Breast epithelium (tissue), 4 donors: ENCODE measurements around the gene CRTAP. TPM values are rescaled to one million over a fixed set of nuclear protein-coding genes. Genes with fewer than 3 reads are reported as not detected.

Experiments
- DNase-seq, 2 donors: peaks; one replicate each; pipeline ENCODE4 v3.0.0-alpha.2; 2019; ENCODE audit warnings: low spot score in 2 of 2
- H3K27ac ChIP-seq, 2 donors: fragments of 200-600 bp; sonication (generic) in 1 of 2; one replicate each; pipeline ENCODE4 v1.5.1; 2016 to 2019; ENCODE audit warnings: mild to moderate bottlenecking in 1 of 2
- H3K27me3 ChIP-seq, 2 donors: fragments of 200-600 bp; sonication (generic) in 1 of 2; one replicate each; pipeline versions ENCODE4 v1.5.1 to v1.6.0; 2017 to 2019; ENCODE audit warnings: control low read depth in 1 of 2, mild to moderate bottlenecking in 1 of 2
- H3K36me3 ChIP-seq: fragments of 200-600 bp; one replicate; pipeline ENCODE4 v1.5.1; 2019
- H3K4me1 ChIP-seq, 2 donors: fragments of 200-600 bp; sonication (generic); one replicate each; pipeline ENCODE4 v1.5.1; 2016 to 2019; ENCODE audit warnings: control low read depth in 1 of 2
- H3K4me3 ChIP-seq, 3 donors: fragments of 200-600 bp; sonication (generic); 1 replicate in 2 of 3; 2 replicates in 1 of 3; pipeline ENCODE4 v1.5.1; 2016 to 2019; ENCODE audit warnings: mild to moderate bottlenecking in 3 of 3, moderate library complexity in 2 of 3
- H3K9me3 ChIP-seq, 2 donors: fragments of 200-600 bp; sonication (generic) in 1 of 2; one replicate each; pipeline ENCODE4 v1.5.1; 2016 to 2019; ENCODE audit warnings: control low read depth in 1 of 2
- CTCF ChIP-seq, 3 donors: fragments of 450-650 bp; IDR thresholded peaks; one replicate each; pipeline ENCODE4 v1.5.1; 2016 to 2017; ENCODE audit warnings: antibody characterized with exemption in 3 of 3, mild to moderate bottlenecking in 3 of 3, moderate library complexity in 3 of 3
- POLR2A ChIP-seq: fragments of 450-650 bp; IDR thresholded peaks from one replicate; pipeline ENCODE4 v1.6.1; 2016; ENCODE audit warnings: antibody characterized with exemption, mild to moderate bottlenecking, moderate library complexity
- POLR2AphosphoS5 ChIP-seq, 3 donors: sonication (generic); formaldehyde crosslinking; IDR thresholded peaks; one replicate each; pipeline ENCODE4 v1.6.1; 2017; ENCODE audit warnings: antibody characterized with exemption in 3 of 3
- intact Hi-C: fragments of 100-400 bp; cut with DNase I; formaldehyde crosslinking; loops from one replicate; pipeline ENCODE4 v1.15.1; 2023; ENCODE audit warnings: low total_unique reads
- total RNA-seq, 3 donors: library from RNA; depleted of rRNA; stranded (reverse); fragments of >200 nt; gene quantifications; one replicate each; pipeline ENCODE4 v1.1.0, GENCODE V29; 2016

Gene CRTAP
- total RNA-seq, 3 donors from 2014 or later: 158 to 535 (median 180) TPM

GRCh38 chr3:33187368-33187634 lies 73.5 kb downstream of the CRTAP start:
- Histone ChIP-seq H3K36me3 (no peaks in the 10 kb centered on the region), H3K4me3 (no peak overlapping the region), H3K27ac (no peak overlapping the region), H3K9me3 (no peaks in the 10 kb centered on the region), H3K27me3 (no peaks in the 10 kb centered on the region), H3K4me1 (no peaks in the 10 kb centered on the region)
- DNase-seq: no peak
- no peak for TF ChIP-seq POLR2A
- TF ChIP-seq CTCF (IDR thresholded peaks at IDR 0.05): no peak
- no peak for TF ChIP-seq POLR2AphosphoS5 (IDR thresholded peaks at IDR 0.05)
- intact Hi-C loops: no loop called here

- no peak overlapping the region for H3K27ac ChIP-seq
- intact Hi-C loops: no loop called here
- no peaks in the 10 kb centered on the region for H3K9me3 ChIP-seq
Observed at GRCh38 chr3:33194303-33194702, 80.5 kb downstream of the CRTAP start.

GRCh38 chr3:33196538-33196937 lies 82.7 kb downstream of the CRTAP start:
- no peaks in the 10 kb centered on the region for H3K9me3 ChIP-seq
- H3K4me3 ChIP-seq: no peak overlapping the region
- DNase-seq: no peak
- H3K4me1 ChIP-seq: no peaks in the 10 kb centered on the region
- TF ChIP-seq CTCF (IDR thresholded peaks at IDR 0.05) (no peak), POLR2A (no peak), POLR2AphosphoS5 (IDR thresholded peaks at IDR 0.05) (no peak)
- H3K27me3 ChIP-seq: no peaks in the 10 kb centered on the region
- H3K27ac ChIP-seq: no peak overlapping the region
- no peaks in the 10 kb centered on the region for H3K36me3 ChIP-seq
- intact Hi-C loops: no loop called here

More at GRCh38 chr3:33194303-33194702, 80.5 kb downstream of the CRTAP start:
- TF ChIP-seq POLR2A: no peak
- TF ChIP-seq CTCF (IDR thresholded peaks at IDR 0.05): no peak
- no peak for TF ChIP-seq POLR2AphosphoS5 (IDR thresholded peaks at IDR 0.05)
- H3K27me3 ChIP-seq: no peaks in the 10 kb centered on the region
- no peaks in the 10 kb centered on the region for H3K4me1 ChIP-seq
- no peak overlapping the region for H3K4me3 ChIP-seq
- no peak for DNase-seq
- no peaks in the 10 kb centered on the region for H3K36me3 ChIP-seq

Other genes with a start within 250 kb of the CRTAP start
- under 1 TPM; 0.32 to 0.66 (median 0.44) TPM for gene CCR4, start 162.4 kb upstream of the CRTAP start, total RNA-seq
- gene GLB1, start 16.9 kb upstream of the CRTAP start, total RNA-seq: 10 to 100 TPM; 42.3 to 70.2 (median 51.1) TPM
- gene TMPPE, start 16.9 kb upstream of the CRTAP start, total RNA-seq: 10 to 100 TPM in 1 of 3 donors, 1 to 10 TPM in 2; 6.9 to 10.1 (median 7.2) TPM
- gene SUSD5, start 104.8 kb downstream of the CRTAP start, total RNA-seq: 1 to 10 TPM in 2 of 3 donors, under 1 TPM in 1; 0.66 to 4.2 (median 3.8) TPM
- gene FBXL2, start 163.4 kb downstream of the CRTAP start, total RNA-seq: 10 to 100 TPM in 2 of 3 donors, 1 to 10 TPM in 1; 7.7 to 24.9 (median 19.7) TPM